Measurements from ENCODE around the gene PRAMEF1.
"Not testable (repeated sequence)": the region's sequence is repeated elsewhere in the genome, so short reads cannot be mapped to it uniquely, and the experiment has no call there.

Gene PRAMEF1

GRCh38 chr1:12776801-12777557, 14.2 kb upstream of the PRAMEF1 start:
- no peak for DNase-seq (ENCODE audit: low read depth)

DNA sequence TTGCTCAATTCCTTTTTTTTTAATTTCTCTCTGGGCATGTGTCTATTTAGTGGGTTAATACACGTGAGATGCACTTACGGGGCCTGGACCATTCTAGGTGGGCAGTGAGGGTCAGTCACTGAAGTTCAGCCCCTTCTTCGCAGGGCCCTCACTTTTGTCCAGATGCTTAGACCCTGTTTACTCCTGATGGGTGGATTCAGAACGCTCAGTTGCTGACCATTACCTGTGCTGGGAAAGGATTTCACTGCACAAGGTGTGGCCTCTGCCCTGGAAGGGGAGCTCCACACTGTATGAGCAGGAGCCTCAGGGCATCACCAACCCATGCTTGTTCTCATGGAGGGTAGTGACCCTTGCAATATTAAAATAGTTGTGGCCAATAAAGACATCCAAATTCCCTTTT, 13.1 kb upstream of the PRAMEF1 start:
- DNase-seq (ENCODE audit: low read depth) = no peak

DNA sequence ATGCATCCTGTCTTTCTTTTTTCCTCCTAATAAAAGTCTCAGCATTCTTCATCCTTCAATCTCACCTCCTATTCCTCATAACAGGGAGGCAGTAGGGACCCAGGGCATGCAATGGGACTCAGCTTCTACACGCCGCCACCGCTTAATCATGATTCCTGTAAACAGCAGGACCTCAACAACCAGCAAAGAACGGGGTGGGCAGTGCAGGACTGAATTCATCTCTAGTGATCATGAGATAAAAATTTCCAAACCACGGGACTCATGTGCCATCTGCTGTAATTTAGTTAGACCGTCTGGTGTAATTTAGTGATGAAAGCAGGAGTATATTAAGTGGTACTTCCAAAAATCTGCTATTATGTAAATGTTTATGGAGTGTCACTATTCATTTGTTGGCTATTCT, 12.3 kb upstream of the PRAMEF1 start:
- DNase-seq (ENCODE audit: low read depth) = no peak

DNA sequence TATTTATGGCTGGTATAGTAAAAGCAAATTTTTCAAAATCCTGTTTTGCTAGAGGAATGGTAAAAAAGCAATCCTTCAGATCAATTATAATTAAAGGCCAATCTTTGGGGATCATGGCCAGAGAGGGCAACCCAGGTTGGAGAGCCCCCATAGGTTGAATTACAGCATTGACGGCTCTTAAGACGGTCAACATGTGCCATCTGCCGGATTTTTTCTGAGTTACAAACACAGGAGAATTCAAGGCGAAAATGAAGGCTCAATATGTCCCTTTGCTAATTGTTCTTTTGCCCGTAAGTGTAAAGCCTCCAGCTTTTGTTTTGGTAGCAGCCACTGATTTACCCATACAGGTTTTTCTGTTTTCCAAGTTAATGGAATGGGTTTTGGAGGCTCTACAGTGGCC, 9.7 kb upstream of the PRAMEF1 start:
- DNase-seq (ENCODE audit: low read depth) = not testable (repeated sequence)

- not testable (repeated sequence) for DNase-seq (ENCODE audit: low read depth)
Observed at GRCh38 chr1:12783783-12784182, 7.4 kb upstream of the PRAMEF1 start.

DNA sequence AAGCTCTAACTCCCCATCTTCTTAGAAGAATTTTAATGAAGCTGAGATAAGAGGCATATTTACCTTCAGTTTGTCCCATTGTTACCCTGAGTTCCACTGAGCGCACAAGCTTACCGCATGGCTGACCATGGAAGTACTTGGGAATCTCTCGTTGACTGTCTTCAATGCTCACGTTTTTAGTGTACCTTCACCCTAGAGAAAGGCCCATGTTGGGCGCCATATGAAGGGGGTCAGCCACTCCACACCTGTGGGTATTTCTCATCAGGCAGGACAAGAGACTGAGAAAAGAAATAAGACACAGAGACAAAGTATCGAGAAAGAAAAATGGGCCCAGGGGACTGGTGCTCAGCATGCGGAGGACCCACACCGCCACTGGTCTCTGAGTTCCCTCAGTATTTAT, 6.5 kb upstream of the PRAMEF1 start:
- DNase-seq (ENCODE audit: low read depth) = not testable (repeated sequence)

DNA sequence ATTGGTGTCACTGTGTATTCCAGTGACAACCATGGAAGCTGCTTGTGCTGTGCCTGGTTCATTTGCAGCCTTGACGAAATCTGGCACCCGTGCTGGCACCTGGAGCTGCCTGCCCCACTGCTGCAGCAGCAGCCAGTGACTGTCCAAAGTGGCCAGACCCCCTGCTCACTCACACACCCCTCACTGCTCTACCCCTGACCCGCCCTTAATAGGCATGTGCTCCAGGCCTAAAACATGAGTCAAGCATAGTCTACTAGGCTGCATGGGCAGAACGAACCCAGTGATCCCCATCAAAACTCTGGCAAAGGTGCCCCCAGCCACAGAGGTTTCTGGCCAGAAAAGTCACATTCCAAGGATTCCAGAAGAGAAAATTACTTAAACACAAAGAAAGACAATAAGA, 7.7 kb downstream of the PRAMEF1 start:
- no peak for DNase-seq (ENCODE audit: low read depth)

DNA sequence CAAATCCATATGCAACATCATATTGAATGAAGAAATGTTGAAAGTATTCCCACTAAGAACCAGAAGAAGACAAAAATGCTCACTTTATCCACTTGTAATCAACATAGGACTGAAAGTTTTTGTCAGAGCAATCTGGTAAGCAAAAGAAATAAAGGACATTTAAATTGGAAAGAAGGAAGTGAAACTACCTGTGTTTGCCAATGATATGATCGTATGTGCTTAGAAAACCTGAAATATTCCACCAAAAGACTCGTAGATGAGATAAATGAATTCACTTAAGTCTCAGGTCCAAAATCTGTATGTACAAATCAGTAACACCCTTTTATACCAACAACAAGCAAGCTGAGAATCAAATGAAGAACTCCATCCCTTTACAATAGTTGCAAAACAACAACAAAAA, 8.5 kb downstream of the PRAMEF1 start:
- no peak for DNase-seq (ENCODE audit: low read depth)

DNA sequence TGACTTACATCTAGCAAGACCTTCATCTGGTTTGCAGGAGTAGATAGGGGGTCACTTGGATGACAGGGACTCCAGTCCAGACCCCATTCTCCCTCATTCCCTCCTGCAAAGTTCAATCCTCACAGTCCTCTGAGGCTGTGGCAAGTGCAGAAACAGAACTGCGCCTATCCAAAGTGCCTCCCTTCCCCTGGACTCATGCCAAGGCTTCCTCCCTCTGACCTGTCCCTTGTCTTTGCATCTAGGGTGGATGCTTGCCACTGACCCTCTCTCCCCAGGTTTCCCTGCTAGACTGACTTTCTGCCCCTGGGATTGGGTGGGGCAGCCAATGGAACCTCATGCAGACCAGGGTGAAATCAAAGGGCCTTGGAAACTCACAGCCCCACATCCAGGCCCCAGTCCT, 18.7 kb downstream of the PRAMEF1 start:
- DNase-seq (ENCODE audit: low read depth) = no peak

- DNase-seq (ENCODE audit: low read depth) = no peak
Observed at GRCh38 chr1:12810691-12811408, 19.7 kb downstream of the PRAMEF1 start.

- DNase-seq (ENCODE audit: low read depth) = no peak
Observed at GRCh38 chr1:12811409-12811784, 20.2 kb downstream of the PRAMEF1 start.

- not testable (repeated sequence) for DNase-seq (ENCODE audit: low read depth)
Observed at GRCh38 chr1:12819061-12819460, 27.9 kb downstream of the PRAMEF1 start.

DNA sequence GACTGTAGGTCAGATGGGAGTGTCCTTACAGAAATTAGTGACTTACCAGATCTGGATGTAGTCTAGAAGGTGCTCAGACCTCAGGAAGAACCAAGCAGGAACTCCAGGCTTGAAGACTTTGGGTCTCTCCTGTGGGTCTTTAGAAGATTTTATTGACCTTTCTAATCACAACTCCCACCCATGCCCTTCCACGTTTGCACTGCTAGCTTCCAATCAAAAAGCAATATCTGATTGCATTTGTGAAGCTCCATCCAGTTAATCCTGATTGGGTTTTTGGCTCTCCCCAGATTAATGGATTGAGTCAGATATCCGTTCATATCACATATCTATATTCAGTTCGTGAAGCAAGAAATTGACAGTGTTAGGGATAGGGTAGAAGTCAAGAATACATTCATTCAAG, 40.1 kb downstream of the PRAMEF1 start, which contains the start of gene PRAMEF11:
Gene PRAMEF11 (minus strand): TSS at position 101 of the 400 bp plus-strand sequence. CDS start 2,621 bp downstream, outside the sequence.
- not testable (repeated sequence) for DNase-seq (ENCODE audit: low read depth)

DNA sequence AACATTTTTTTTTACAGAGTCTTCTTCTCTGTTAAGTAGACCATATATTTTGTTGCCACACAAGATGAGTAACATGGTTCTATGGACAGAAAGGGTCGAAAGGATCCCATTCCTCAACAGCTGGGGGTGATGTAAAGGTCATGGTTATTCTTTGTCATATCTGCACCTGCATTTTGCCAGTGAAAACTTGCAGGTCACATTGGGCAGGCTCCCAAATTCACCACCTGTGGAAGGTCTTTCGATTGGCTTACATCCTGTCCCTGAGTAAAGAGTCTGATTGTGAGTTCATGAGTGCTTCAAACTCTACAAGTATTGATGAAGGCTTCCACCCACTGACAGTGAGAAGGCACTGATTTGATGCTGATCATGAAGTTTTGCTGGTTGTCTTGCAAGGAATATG, 42.1 kb downstream of the PRAMEF1 start:
- not testable (repeated sequence) for DNase-seq (ENCODE audit: low read depth)

Measured in fibroblast of the conjunctiva (primary cell).